Gastrocnemius medialis (tissue), 4 donors: ENCODE measurements around the gene SMLR1.

Experiments
- POLR2A ChIP-seq, 2 donors: fragments of 450-650 bp; IDR thresholded peaks; one replicate each; pipeline ENCODE4 v1.6.1; 2017; ENCODE audit warnings: antibody characterized with exemption in 2 of 2, mild to moderate bottlenecking in 2 of 2, moderate library complexity in 2 of 2
- TF ChIP-seq, protein P1 (sequence below), 5 experiments: fragments of 450-650 bp in 3 of 5; fragments of 200-600 bp in 2 of 5; sonication (generic) in 2 of 5; IDR thresholded peaks in 4 of 5; conservative IDR thresholded peaks in 1 of 5; 1 replicate in 4 of 5; 2 replicates in 1 of 5; pipeline ENCODE4 v1.5.1; 2016 to 2019; ENCODE audit warnings: antibody characterized with exemption in 5 of 5, mild to moderate bottlenecking in 3 of 5, moderate library complexity in 3 of 5

DNA sequence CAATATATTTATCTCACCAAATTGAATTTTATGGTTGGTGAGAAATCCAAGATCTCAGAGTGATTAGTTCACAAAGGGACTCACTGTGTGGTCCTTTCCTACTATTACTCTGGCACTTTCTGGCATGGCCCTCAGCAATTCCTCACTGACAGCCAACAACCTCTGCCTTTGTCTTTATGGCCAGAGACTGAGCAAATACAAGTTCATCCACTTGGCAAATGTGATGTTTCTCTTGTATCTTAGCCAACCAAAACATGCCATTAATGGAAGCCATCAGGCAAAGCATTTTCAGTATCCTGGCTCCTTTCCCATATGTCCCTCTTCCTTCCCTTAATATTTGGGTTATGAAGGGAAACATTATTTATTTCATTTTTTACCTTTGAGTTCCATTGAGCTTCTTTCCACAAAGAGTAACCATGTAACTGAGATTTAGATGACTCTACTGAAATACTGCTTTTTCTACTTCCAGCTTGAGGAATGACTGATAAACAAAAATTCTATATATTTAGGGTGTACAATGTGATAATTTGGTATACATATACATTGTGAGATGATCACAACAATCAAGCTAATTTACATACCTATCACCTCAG lies 30.8 kb upstream of the SMLR1 start:
- TF ChIP-seq, protein P1, sequence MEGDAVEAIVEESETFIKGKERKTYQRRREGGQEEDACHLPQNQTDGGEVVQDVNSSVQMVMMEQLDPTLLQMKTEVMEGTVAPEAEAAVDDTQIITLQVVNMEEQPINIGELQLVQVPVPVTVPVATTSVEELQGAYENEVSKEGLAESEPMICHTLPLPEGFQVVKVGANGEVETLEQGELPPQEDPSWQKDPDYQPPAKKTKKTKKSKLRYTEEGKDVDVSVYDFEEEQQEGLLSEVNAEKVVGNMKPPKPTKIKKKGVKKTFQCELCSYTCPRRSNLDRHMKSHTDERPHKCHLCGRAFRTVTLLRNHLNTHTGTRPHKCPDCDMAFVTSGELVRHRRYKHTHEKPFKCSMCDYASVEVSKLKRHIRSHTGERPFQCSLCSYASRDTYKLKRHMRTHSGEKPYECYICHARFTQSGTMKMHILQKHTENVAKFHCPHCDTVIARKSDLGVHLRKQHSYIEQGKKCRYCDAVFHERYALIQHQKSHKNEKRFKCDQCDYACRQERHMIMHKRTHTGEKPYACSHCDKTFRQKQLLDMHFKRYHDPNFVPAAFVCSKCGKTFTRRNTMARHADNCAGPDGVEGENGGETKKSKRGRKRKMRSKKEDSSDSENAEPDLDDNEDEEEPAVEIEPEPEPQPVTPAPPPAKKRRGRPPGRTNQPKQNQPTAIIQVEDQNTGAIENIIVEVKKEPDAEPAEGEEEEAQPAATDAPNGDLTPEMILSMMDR (IDR thresholded peaks at IDR 0.05 in 4 of 5, conservative IDR thresholded peaks at IDR 0.05 in 1 of 5), result no peak
- TF ChIP-seq POLR2A (IDR thresholded peaks at IDR 0.05), result no peak
